Breast epithelium (tissue), 4 donors: ENCODE data around the gene BAIAP3. TPM values are rescaled to one million over a fixed set of nuclear protein-coding genes. Genes with fewer than 3 reads are reported as not detected.

Experiments used
- DNase-seq, 2 donors: peaks; one replicate each; pipeline ENCODE4 v3.0.0-alpha.2; 2019; ENCODE audit warnings: low spot score in 2 of 2
- H3K27ac ChIP-seq, 2 donors: fragments of 200-600 bp; sonication (generic) in 1 of 2; one replicate each; pipeline ENCODE4 v1.5.1; 2016 to 2019; ENCODE audit warnings: mild to moderate bottlenecking in 1 of 2
- H3K27me3 ChIP-seq, 2 donors: fragments of 200-600 bp; sonication (generic) in 1 of 2; one replicate each; pipeline versions ENCODE4 v1.5.1 to v1.6.0; 2017 to 2019; ENCODE audit warnings: control low read depth in 1 of 2, mild to moderate bottlenecking in 1 of 2
- H3K36me3 ChIP-seq: fragments of 200-600 bp; one replicate; pipeline ENCODE4 v1.5.1; 2019
- H3K4me1 ChIP-seq, 2 donors: fragments of 200-600 bp; sonication (generic); one replicate each; pipeline ENCODE4 v1.5.1; 2016 to 2019; ENCODE audit warnings: control low read depth in 1 of 2
- H3K4me3 ChIP-seq, 3 donors: fragments of 200-600 bp; sonication (generic); 1 replicate in 2 of 3; 2 replicates in 1 of 3; pipeline ENCODE4 v1.5.1; 2016 to 2019; ENCODE audit warnings: mild to moderate bottlenecking in 3 of 3, moderate library complexity in 2 of 3
- H3K9me3 ChIP-seq, 2 donors: fragments of 200-600 bp; sonication (generic) in 1 of 2; one replicate each; pipeline ENCODE4 v1.5.1; 2016 to 2019; ENCODE audit warnings: control low read depth in 1 of 2
- POLR2A ChIP-seq: fragments of 450-650 bp; IDR thresholded peaks from one replicate; pipeline ENCODE4 v1.6.1; 2016; ENCODE audit warnings: antibody characterized with exemption, mild to moderate bottlenecking, moderate library complexity
- POLR2AphosphoS5 ChIP-seq, 3 donors: sonication (generic); formaldehyde crosslinking; IDR thresholded peaks; one replicate each; pipeline ENCODE4 v1.6.1; 2017; ENCODE audit warnings: antibody characterized with exemption in 3 of 3
- intact Hi-C: fragments of 100-400 bp; cut with DNase I; formaldehyde crosslinking; loops from one replicate; pipeline ENCODE4 v1.15.1; 2023; ENCODE audit warnings: low total_unique reads
- total RNA-seq, 3 donors: library from RNA; depleted of rRNA; stranded (reverse); fragments of >200 nt; gene quantifications; one replicate each; pipeline ENCODE4 v1.1.0, GENCODE V29; 2016
- TF ChIP-seq, protein P1 (sequence below), 3 donors: fragments of 450-650 bp; IDR thresholded peaks; one replicate each; pipeline ENCODE4 v1.5.1; 2016 to 2017; ENCODE audit warnings: antibody characterized with exemption in 3 of 3, mild to moderate bottlenecking in 3 of 3, moderate library complexity in 3 of 3

BAIAP3 gene
- total RNA-seq, 3 donors from 2014 or later, result 2.7 to 8.2 (median 7.3) TPM

DNA sequence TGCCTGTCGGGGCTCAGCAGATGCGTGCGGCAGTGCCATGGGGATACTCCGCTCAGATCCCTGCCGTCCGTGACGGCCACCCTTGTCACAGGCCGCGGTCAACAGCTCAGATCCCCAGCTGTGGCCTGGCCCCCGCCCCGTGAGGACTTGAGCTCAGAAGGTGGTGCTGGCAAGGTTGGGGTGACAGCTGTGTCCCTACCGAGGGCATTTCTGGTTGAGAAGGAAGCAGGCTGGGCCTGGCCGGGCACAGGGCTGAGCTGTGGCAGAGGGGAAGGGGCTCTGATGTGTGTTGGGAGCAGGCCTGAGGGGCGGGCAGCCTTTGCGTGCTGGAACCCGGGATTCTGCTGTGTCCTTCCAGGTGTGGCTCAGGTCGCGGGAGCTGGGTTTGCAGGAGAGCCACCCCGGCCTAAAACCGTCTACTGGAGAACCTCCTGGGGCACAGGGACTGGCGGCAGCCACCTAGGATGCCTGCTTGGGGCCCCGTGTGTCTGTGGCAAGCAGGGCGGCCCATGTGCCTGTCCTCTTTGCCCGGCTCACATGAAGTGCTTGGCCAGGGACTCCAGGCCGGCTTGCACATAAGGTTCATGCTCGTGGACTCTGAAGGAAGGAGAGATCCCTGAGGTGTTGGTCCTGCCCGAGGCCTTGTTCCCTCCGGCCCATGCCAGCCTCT, 18.9 kb upstream of the BAIAP3 start:
- H3K9me3 ChIP-seq, result no peaks in the 10 kb centered on the region
- H3K27ac ChIP-seq, result no peak overlapping the region
- peaks cover 18% of the 10 kb centered on the region in 2 donors for H3K4me1 ChIP-seq
- no peak for DNase-seq
- H3K36me3 ChIP-seq, result peaks cover 6% of the 10 kb centered on the region
- intact Hi-C loops, result loop anchor here (10.0 kb wide), 1 partner anchor 100 kb away; the partner anchor contains the start of gene UNKL
- TF ChIP-seq POLR2AphosphoS5 (IDR thresholded peaks at IDR 0.05) (no peak), POLR2A (no peak)
- TF ChIP-seq, protein P1, sequence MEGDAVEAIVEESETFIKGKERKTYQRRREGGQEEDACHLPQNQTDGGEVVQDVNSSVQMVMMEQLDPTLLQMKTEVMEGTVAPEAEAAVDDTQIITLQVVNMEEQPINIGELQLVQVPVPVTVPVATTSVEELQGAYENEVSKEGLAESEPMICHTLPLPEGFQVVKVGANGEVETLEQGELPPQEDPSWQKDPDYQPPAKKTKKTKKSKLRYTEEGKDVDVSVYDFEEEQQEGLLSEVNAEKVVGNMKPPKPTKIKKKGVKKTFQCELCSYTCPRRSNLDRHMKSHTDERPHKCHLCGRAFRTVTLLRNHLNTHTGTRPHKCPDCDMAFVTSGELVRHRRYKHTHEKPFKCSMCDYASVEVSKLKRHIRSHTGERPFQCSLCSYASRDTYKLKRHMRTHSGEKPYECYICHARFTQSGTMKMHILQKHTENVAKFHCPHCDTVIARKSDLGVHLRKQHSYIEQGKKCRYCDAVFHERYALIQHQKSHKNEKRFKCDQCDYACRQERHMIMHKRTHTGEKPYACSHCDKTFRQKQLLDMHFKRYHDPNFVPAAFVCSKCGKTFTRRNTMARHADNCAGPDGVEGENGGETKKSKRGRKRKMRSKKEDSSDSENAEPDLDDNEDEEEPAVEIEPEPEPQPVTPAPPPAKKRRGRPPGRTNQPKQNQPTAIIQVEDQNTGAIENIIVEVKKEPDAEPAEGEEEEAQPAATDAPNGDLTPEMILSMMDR (IDR thresholded peaks at IDR 0.05), result no peak
- no peak overlapping the region for H3K4me3 ChIP-seq
- H3K27me3 ChIP-seq, result no peaks in the 10 kb centered on the region

DNA sequence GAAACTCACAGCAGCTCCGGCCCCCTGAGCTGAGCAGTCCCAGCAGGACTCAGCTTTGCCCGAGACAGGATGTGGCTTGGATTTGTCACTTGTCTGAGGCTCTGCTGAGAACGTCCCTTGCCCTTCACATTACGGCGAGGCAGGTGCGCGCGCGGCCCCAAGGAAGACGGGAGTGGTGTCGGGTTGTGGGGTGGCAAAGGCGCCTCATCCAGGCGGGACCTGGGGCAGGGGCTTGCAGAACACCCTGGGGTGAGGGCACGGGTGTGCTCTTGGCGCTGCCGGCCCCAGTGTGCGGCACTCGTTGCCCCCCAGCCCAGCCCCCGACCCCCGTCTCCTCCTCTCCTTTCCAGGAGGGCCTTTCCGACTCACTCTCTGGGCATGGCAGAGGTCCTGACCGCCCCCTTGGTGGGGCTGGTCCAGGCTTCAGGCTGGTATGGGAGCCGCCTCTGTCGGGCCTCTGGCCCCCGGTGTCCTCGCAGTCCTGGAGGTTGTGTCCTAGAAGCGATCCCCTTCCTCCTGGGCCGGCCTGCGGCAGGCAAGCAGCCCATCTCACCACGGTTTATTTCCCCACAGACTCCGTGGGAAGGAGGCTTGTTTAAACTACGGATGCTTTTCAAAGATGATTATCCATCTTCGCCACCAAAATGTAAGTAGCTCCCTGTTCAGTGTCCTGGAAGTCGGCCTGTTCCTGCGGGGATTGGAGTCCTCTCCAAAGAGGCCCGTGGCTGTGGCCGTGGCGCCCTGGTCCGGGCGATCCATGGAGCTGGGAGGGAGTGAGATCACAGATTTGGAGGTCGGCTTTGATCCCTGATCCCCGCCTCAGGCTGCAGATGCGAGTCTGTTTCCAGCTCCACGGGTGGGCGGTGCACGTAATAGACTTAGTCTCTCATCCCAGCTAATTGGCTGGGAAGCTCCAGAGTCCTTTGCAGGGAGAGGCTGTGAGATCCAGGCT, 18.1 kb upstream of the BAIAP3 start:
- H3K4me1 ChIP-seq, result peaks cover 18% of the 10 kb centered on the region in 2 donors
- peaks cover 7% of the 10 kb centered on the region for H3K36me3 ChIP-seq
- H3K27ac ChIP-seq, result no peak overlapping the region
- no peak overlapping the region for H3K4me3 ChIP-seq
- DNase-seq, result no peak
- no peaks in the 10 kb centered on the region for H3K9me3 ChIP-seq
- H3K27me3 ChIP-seq, result no peaks in the 10 kb centered on the region
- intact Hi-C loops, result loop anchor here (10.0 kb wide), 1 partner anchor 99 kb away; the partner anchor contains the start of gene UNKL
- TF ChIP-seq POLR2A (no peak), POLR2AphosphoS5 (IDR thresholded peaks at IDR 0.05) (no peak)
- TF ChIP-seq, protein P1 (IDR thresholded peaks at IDR 0.05), result no peak

DNA sequence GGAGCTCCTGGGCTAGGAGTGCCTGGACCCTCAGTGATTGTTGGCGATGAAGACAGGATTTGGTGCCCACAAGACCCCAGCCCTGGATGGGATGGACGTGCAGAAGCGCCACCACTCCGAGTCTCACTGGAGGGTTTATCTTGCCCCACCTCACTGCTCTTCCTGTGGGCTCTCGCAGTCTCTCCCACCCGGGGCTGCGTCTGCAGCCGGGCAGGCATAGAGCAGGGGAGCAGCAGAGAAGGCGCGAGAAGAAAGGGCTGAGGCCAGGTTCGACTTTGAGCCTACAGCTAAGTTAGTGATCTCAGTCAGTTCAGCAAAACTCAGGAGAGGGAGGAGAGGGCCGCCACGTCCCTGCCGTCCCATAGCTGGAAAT, 17.4 kb upstream of the BAIAP3 start:
- DNase-seq, result no peak
- intact Hi-C loops, result loop anchor here (10.0 kb wide), 1 partner anchor 99 kb away; the partner anchor contains the start of gene UNKL
- no peaks in the 10 kb centered on the region for H3K27me3 ChIP-seq
- peaks cover 13% of the 10 kb centered on the region for H3K36me3 ChIP-seq
- H3K4me3 ChIP-seq, result no peak overlapping the region
- H3K9me3 ChIP-seq, result no peaks in the 10 kb centered on the region
- peaks cover 18% of the 10 kb centered on the region in 2 donors for H3K4me1 ChIP-seq
- no peak overlapping the region for H3K27ac ChIP-seq
- TF ChIP-seq POLR2A (no peak), POLR2AphosphoS5 (IDR thresholded peaks at IDR 0.05) (no peak)
- TF ChIP-seq, protein P1 (IDR thresholded peaks at IDR 0.05), result no peak

DNA sequence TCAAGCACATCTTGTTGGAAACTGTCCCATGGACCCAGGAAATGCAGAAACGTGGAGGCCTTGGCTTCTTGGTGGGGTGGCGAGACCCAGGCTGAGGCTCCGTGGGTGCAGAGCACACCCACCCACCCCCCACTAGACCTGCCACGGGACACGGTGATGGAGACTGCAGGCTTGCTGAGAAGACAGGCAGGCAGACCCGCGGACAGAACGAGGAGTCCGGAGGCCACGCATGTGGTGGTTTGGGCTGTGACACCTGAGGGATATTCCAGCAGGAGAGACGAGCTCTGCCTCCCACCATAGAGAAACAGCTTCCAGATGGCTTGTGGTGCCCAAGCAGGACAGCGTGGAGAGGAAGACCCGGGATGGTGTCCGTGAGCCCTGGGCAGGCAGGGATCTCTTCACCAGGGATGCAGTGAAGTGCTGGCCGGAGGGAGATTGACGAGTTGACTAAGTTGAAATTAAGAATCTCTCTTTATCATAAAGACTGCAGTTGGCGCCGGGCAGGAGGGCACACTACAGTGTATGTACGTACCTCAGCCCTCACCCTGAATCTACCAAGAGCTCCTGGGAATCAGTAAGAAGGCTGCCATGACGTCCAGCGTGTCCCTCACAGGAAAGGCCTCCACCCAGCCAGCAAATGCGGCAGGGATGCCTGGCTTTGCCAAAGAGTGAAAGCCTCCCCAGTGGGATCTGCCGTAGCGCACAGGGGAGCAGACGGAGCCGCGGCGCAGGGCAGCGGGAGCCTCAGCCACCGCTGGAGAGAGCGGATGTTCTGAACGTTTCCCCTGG, 15.8 kb upstream of the BAIAP3 start:
- TF ChIP-seq, protein P1 (IDR thresholded peaks at IDR 0.05), result no peak
- TF ChIP-seq POLR2A, result no peak
- TF ChIP-seq POLR2AphosphoS5 (IDR thresholded peaks at IDR 0.05), result no peak
- intact Hi-C loops, result loop anchor here (10.0 kb wide), 1 partner anchor 97 kb away; the partner anchor contains the start of gene UNKL
- H3K27me3 ChIP-seq, result no peaks in the 10 kb centered on the region
- H3K9me3 ChIP-seq, result no peaks in the 10 kb centered on the region
- peaks cover 13% of the 10 kb centered on the region for H3K36me3 ChIP-seq
- no peak for DNase-seq
- H3K4me1 ChIP-seq, result peaks cover 3 to 4% of the 10 kb centered on the region in 2 donors
- H3K4me3 ChIP-seq, result no peak overlapping the region
- H3K27ac ChIP-seq, result no peak overlapping the region
